ENCODE results near the gene PITRM1. TPM values are rescaled to one million over a fixed set of nuclear protein-coding genes. Genes with fewer than 3 reads are reported as not detected.

PITRM1 gene
- polyA plus RNA-seq, 1 donor (not counting 4 experiments of a cell fraction or from before 2014, with no cell fraction given), result 47.2 TPM

DNA sequence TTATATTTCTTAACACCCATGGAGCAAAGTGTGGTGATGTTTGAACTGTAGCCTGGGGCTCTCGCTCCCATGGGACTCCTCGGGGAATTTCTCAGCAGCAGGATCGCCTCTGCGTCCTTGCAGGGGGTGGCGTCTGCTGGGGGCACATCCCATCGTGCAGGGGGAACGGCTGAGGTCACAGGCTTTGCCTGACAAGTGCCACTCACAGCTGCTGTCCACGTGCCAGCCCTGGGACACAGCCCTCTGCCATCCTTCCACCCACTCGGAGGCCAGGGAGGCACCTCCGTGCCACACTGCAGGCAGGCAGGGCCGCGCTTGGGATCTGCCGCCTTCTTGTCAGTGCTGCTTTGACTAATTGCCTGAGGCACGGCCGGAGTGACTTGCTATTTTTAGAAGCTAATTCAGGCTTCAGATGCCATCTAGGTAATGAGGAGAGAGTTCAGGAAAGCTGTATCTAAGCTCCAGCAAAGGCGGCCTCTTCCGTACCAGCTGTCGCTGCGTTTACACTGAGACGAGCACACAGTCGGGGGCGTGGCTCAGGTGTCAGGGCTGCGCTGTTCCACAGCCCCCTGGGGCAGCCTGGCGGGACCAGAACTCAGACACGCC is 45.7 kb downstream of the PITRM1 start:
- Histone ChIP-seq H3K9me3 (ENCODE audit: control insufficient read depth, low read depth, low read length) (no peaks in the 10 kb centered on the region), H3K4me1 (ENCODE audit: control insufficient read depth, extremely low read depth, insufficient read depth, low read length) (peaks cover 15% of the 10 kb centered on the region), H3K27me3 (ENCODE audit: control insufficient read depth, extremely low read depth, insufficient read depth, low read length) (no peaks in the 10 kb centered on the region), H3K36me3 (ENCODE audit: control insufficient read depth in 2 of 2, extremely low read depth in 1 of 2, insufficient read depth in 2 of 2, low read length in 2 of 2) (peaks cover 30 to 60% of the 10 kb centered on the region in 2 experiments), H3K9ac (ENCODE audit: control insufficient read depth, extremely low read depth, insufficient read depth, low read length) (peak overlapping the region; percentile 31), H3K27ac (ENCODE audit: control insufficient read depth, insufficient read depth, low read length) (peak overlapping the region; percentile 47), H3K9me1 (ENCODE audit: control insufficient read depth, extremely low read depth, insufficient read depth, low read length) (peaks cover 3% of the 10 kb centered on the region), H4K20me1 (ENCODE audit: control insufficient read depth, extremely low read depth, insufficient read depth, low read length) (no peaks in the 10 kb centered on the region), H3K4me3 (ENCODE audit: control insufficient read depth in 2 of 3, extremely low read depth in 1 of 3, insufficient read depth in 2 of 3, low read depth in 1 of 3, low read length in 3 of 3) (no peak overlapping the region), H3K4me2 (ENCODE audit: control insufficient read depth, extremely low read depth, insufficient read depth, low read depth, low read length) (peak overlapping the region; percentile 6), H2AFZ (ENCODE audit: control insufficient read depth, low read length) (no peak overlapping the region), H3K79me2 (ENCODE audit: control insufficient read depth, insufficient read depth, low read length) (peaks cover 5% of the 10 kb centered on the region)
- no peak for TF ChIP-seq CTCF (optimal IDR thresholded peaks at IDR 0.05 in 1 of 3, IDR thresholded peaks at IDR 0.05 in 1 of 3, conservative IDR thresholded peaks at IDR 0.05 in 1 of 3; ENCODE audit: extremely low read depth in 1 of 3, insufficient read depth in 2 of 3, low read length in 3 of 3)
- TF ChIP-seq EZH2 (IDR thresholded peaks at IDR 0.05; ENCODE audit: low read length), result no peak
- DNase-seq (ENCODE audit: low read depth, low spot score), result peak; percentile 23
- FAIRE-seq, result peak; percentile 39
- dilution Hi-C loops (cut with MboI; ENCODE audit: extremely low pct_ligation_motif_present, low sequenced_read_pairs), result no loop called here

GRCh38 chr10:3126249-3126648 is 46.3 kb downstream of the PITRM1 start:
- Histone ChIP-seq H3K4me2 (ENCODE audit: control insufficient read depth, extremely low read depth, insufficient read depth, low read depth, low read length) (no peak overlapping the region), H3K9me1 (ENCODE audit: control insufficient read depth, extremely low read depth, insufficient read depth, low read length) (peaks cover 3% of the 10 kb centered on the region), H3K27me3 (ENCODE audit: control insufficient read depth, extremely low read depth, insufficient read depth, low read length) (no peaks in the 10 kb centered on the region), H2AFZ (ENCODE audit: control insufficient read depth, low read length) (no peak overlapping the region), H4K20me1 (ENCODE audit: control insufficient read depth, extremely low read depth, insufficient read depth, low read length) (no peaks in the 10 kb centered on the region), H3K4me3 (ENCODE audit: control insufficient read depth in 2 of 3, extremely low read depth in 1 of 3, insufficient read depth in 2 of 3, low read depth in 1 of 3, low read length in 3 of 3) (no peak overlapping the region), H3K4me1 (ENCODE audit: control insufficient read depth, extremely low read depth, insufficient read depth, low read length) (peaks cover 15% of the 10 kb centered on the region), H3K36me3 (ENCODE audit: control insufficient read depth in 2 of 2, extremely low read depth in 1 of 2, insufficient read depth in 2 of 2, low read length in 2 of 2) (peaks cover 29 to 60% of the 10 kb centered on the region in 2 experiments), H3K79me2 (ENCODE audit: control insufficient read depth, insufficient read depth, low read length) (peaks cover 5% of the 10 kb centered on the region), H3K9ac (ENCODE audit: control insufficient read depth, extremely low read depth, insufficient read depth, low read length) (no peak overlapping the region), H3K9me3 (ENCODE audit: control insufficient read depth, low read depth, low read length) (no peaks in the 10 kb centered on the region), H3K27ac (ENCODE audit: control insufficient read depth, insufficient read depth, low read length) (peak overlapping the region; percentile 12)
- no peak for FAIRE-seq
- dilution Hi-C loops (cut with MboI; ENCODE audit: extremely low pct_ligation_motif_present, low sequenced_read_pairs), result no loop called here
- DNase-seq (ENCODE audit: low read depth, low spot score), result no peak
- TF ChIP-seq CTCF (optimal IDR thresholded peaks at IDR 0.05 in 1 of 3, IDR thresholded peaks at IDR 0.05 in 1 of 3, conservative IDR thresholded peaks at IDR 0.05 in 1 of 3; ENCODE audit: extremely low read depth in 1 of 3, insufficient read depth in 2 of 3, low read length in 3 of 3), result no peak
- no peak for TF ChIP-seq EZH2 (IDR thresholded peaks at IDR 0.05; ENCODE audit: low read length)

Data from keratinocyte (primary cell).